Endothelial cell of umbilical vein (primary cell): Measurements from ENCODE around the gene KYAT1. TPM values are rescaled to one million over a fixed set of nuclear protein-coding genes. Genes with fewer than 3 reads are reported as not detected.

ENCODE experiments used
- BruUV-seq: library from RNA; stranded (reverse); fragments of 400-500 nt; replicated peaks from 2 replicates; lab custom pipeline; 2021; lab: Mats Ljungman, UMichigan
- CTCF ChIA-PET: fragments of 300-600, 350-600 bp; sonication (Branson Sonifier 250); formaldehyde crosslinking; loops from one replicate; lab custom pipeline; 2021; ENCODE audit warnings: antibody characterized with exemption, inconsistent platforms; lab: Charles Lee
- POLR2A ChIA-PET: fragments of 300-600, 350-600 bp; sonication (Branson Sonifier 250); formaldehyde crosslinking; loops from one replicate; lab custom pipeline; 2021; ENCODE audit warnings: antibody characterized with exemption, inconsistent platforms; lab: Charles Lee
- DNase-seq: peaks from one replicate; pipeline ENCODE4 v3.0.0-alpha.2; 2011; ENCODE audit warnings: low read depth, low spot score
- FAIRE-seq: peaks from 2 replicates; lab custom pipeline; 2011; peaks lifted over from hg19 to GRCh38; lab: Jason Lieb, UNC
- H2AFZ ChIP-seq: 2 replicates; pipeline ENCODE4 v1.6.0; 2012; ENCODE audit warnings: low read depth, low read length, control low read depth, inconsistent platforms
- H3K27ac ChIP-seq: 2 replicates; pipeline ENCODE4 v1.5.1; 2011; ENCODE audit warnings: low read depth, mild to moderate bottlenecking, control low read depth, low read length, moderate library complexity; ENCODE audit not compliant: insufficient read depth
- H3K27me3 ChIP-seq, 2 experiments: 2 replicates each; pipeline versions ENCODE4 v1.6.0 to v1.6.1; 2011; ENCODE audit warnings: low read length in 2 of 2, mixed read lengths in 1 of 2; ENCODE audit not compliant: control insufficient read depth in 2 of 2, insufficient read depth in 2 of 2
- H3K36me3 ChIP-seq, 2 experiments: 2 replicates in 1 of 2; 3 replicates in 1 of 2; pipeline ENCODE4 v1.5.1; 2011; ENCODE audit warnings: low read length in 2 of 2, mild to moderate bottlenecking in 1 of 2, moderate library complexity in 1 of 2; ENCODE audit not compliant: control insufficient read depth in 2 of 2, insufficient read depth in 2 of 2; ENCODE audit errors: extremely low read depth in 1 of 2
- H3K4me1 ChIP-seq: 3 replicates; pipeline ENCODE4 v1.5.1; 2011; ENCODE audit warnings: mild to moderate bottlenecking, low read length; ENCODE audit not compliant: control insufficient read depth, insufficient read depth; ENCODE audit errors: extremely low read depth
- H3K4me2 ChIP-seq: 2 replicates; pipeline ENCODE4 v1.6.1; 2011; ENCODE audit warnings: low read length, control low read depth, mixed read lengths; ENCODE audit not compliant: insufficient read depth
- H3K4me3 ChIP-seq, 3 experiments: fragments of 200-600 bp in 1 of 3; sonication (generic), shearing (Covaris generic) in 1 of 3; replicated peaks in 1 of 3; 2 replicates each; pipeline ENCODE4 v1.5.1; 2011 to 2016; ENCODE audit warnings: control low read depth in 3 of 3, low read length in 3 of 3, mild to moderate bottlenecking in 2 of 3, inconsistent platforms in 1 of 3, low read depth in 1 of 3, moderate library complexity in 1 of 3; ENCODE audit not compliant: insufficient read depth in 1 of 3
- H3K79me2 ChIP-seq: 2 replicates; pipeline ENCODE4 v1.6.0; 2012; ENCODE audit warnings: low read length, inconsistent platforms; ENCODE audit not compliant: control insufficient read depth, insufficient read depth
- H3K9ac ChIP-seq: replicated peaks from 2 replicates; pipeline ENCODE3; 2011; ENCODE audit warnings: low read length, control low read depth; ENCODE audit not compliant: insufficient read depth; ENCODE audit errors: extremely low read depth
- H3K9me1 ChIP-seq: replicated peaks from 3 replicates; pipeline ENCODE4 v1.6.0; 2011; ENCODE audit warnings: mild to moderate bottlenecking, low read length; ENCODE audit not compliant: control insufficient read depth, insufficient read depth; ENCODE audit errors: extremely low read depth
- H3K9me3 ChIP-seq: replicated peaks from 2 replicates; pipeline ENCODE4 v1.5.1; 2012; ENCODE audit warnings: low read length, inconsistent platforms; ENCODE audit not compliant: control insufficient read depth, insufficient read depth
- H4K20me1 ChIP-seq: replicated peaks from 2 replicates; pipeline ENCODE3; 2011; ENCODE audit warnings: mild to moderate bottlenecking, low read length; ENCODE audit not compliant: control insufficient read depth, insufficient read depth; ENCODE audit errors: extremely low read depth
- EZH2 ChIP-seq: IDR thresholded peaks from 2 replicates; pipeline ENCODE4 v1.6.1; 2012; ENCODE audit warnings: borderline replicate concordance, low read depth, mild to moderate bottlenecking, moderate library complexity, low read length, inconsistent platforms; ENCODE audit not compliant: severe bottlenecking
- FOS ChIP-seq: IDR thresholded peaks from 2 replicates; pipeline ENCODE4 v1.6.1; 2011; ENCODE audit warnings: mild to moderate bottlenecking, low read length, moderate library complexity, borderline replicate concordance; ENCODE audit not compliant: insufficient read depth
- GATA2 ChIP-seq: IDR thresholded peaks from 2 replicates; pipeline ENCODE4 v1.7.0; 2011; ENCODE audit warnings: low read depth, mild to moderate bottlenecking, moderate library complexity, mixed read lengths, low read length; ENCODE audit not compliant: insufficient read length, insufficient read depth
- JUN ChIP-seq: IDR thresholded peaks from 2 replicates; pipeline ENCODE4 v1.6.1; 2011; ENCODE audit warnings: borderline replicate concordance, low read depth; ENCODE audit not compliant: insufficient read length, insufficient read depth
- MYC ChIP-seq: IDR thresholded peaks from one replicate; pipeline ENCODE4 v1.6.1; 2011; ENCODE audit warnings: mild to moderate bottlenecking, low read depth, low read length
- POLR2A ChIP-seq: IDR thresholded peaks from 2 replicates; pipeline ENCODE4 v1.6.1; 2012; ENCODE audit warnings: low read depth, mild to moderate bottlenecking, control low read depth, low read length
- POLR2AphosphoS5 ChIP-seq: IDR thresholded peaks from 2 replicates; pipeline ENCODE4 v1.6.1; 2012; ENCODE audit warnings: low read depth, mild to moderate bottlenecking, control low read depth, low read length, moderate library complexity; ENCODE audit not compliant: insufficient read depth
- dilution Hi-C: fragments of 300-500 bp; cut with MboI; formaldehyde crosslinking; loops from one replicate; pipeline ENCODE4 v1.15.0; 2019; ENCODE audit warnings: low sequenced_read_pairs; ENCODE audit not compliant: extremely low pct_ligation_motif_present
- intact Hi-C: fragments of 100-400 bp; cut with micrococcal nuclease; formaldehyde crosslinking; loops from one replicate; pipeline ENCODE4 v1.10.0; 2022
- polyA plus RNA-seq, 4 experiments: library from polyadenylated mRNA; depleted of rRNA in 3 of 4; stranded (reverse) in 3 of 4; unstranded in 1 of 4; fragments of >200 nt; gene quantifications; 2 replicates each; pipeline versions ENCODE4 v1.2.1 to v1.2.3, GENCODE V29; 2011 to 2012; ENCODE audit warnings: missing spikeins in 1 of 4
- total RNA-seq: library from RNA; stranded (reverse); gene quantifications from 2 replicates; pipeline ENCODE4 v1.2.3, GENCODE V29; 2021
- TF ChIP-seq, protein P1 (sequence below): IDR thresholded peaks from 2 replicates; pipeline ENCODE4 v1.6.1; 2011; ENCODE audit not compliant: insufficient read depth, insufficient read length
- TF ChIP-seq, protein P2 (sequence below), 2 donors: IDR thresholded peaks; 1 replicate in 1 of 2; 2 replicates in 1 of 2; pipeline ENCODE4 v1.5.1; 2011; ENCODE audit warnings: low read length in 2 of 2, mild to moderate bottlenecking in 2 of 2, moderate library complexity in 2 of 2, control low read depth in 1 of 2, inconsistent platforms in 1 of 2, low read depth in 1 of 2; ENCODE audit not compliant: insufficient read depth in 1 of 2; ENCODE audit errors: extremely low read depth in 1 of 2

KYAT1 gene
- total and polyA plus RNA-seq, 2 donors (not counting 3 experiments of a cell fraction or from before 2014, with no cell fraction given) = 7.2 to 9.6 TPM

DNA sequence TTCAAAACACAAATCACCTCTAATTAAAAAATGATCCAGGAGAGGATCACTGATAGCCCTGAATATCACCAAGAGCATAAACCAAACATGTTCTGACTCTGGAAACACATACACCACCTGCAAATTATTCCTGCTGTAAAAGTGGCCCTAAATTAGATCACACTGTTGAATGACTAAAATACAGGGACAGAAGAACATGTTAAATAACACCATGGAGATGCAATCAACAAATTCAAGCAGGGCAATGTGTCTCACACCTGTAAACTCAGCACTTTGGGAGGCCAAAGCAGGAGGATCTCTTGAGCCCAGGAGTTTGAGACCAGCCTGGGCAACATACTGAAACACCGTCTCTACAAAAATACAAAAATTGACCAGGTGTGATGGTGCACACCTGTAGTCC lies 33.9 kb downstream of the KYAT1 start:
- no peak for FAIRE-seq
- intact Hi-C loops (no loop called here), dilution Hi-C loops (no loop called here)
- Histone ChIP-seq H3K27ac (no peak overlapping the region), H3K36me3 (no peaks in the 10 kb centered on the region), H3K27me3 (no peaks in the 10 kb centered on the region), H3K79me2 (no peaks in the 10 kb centered on the region), H4K20me1 (no peaks in the 10 kb centered on the region), H3K4me1 (no peaks in the 10 kb centered on the region), H2AFZ (no peak overlapping the region), H3K9me3 (no peaks in the 10 kb centered on the region), H3K9me1 (no peaks in the 10 kb centered on the region), H3K4me3 (no peak overlapping the region), H3K4me2 (no peak overlapping the region), H3K9ac (no peak overlapping the region)
- BruUV-seq = no TSS peak
- TF ChIP-seq MYC = no peak
- DNase-seq = no peak
- ChIA-PET CTCF (no interaction called here), POLR2A (no interaction called here)

DNA sequence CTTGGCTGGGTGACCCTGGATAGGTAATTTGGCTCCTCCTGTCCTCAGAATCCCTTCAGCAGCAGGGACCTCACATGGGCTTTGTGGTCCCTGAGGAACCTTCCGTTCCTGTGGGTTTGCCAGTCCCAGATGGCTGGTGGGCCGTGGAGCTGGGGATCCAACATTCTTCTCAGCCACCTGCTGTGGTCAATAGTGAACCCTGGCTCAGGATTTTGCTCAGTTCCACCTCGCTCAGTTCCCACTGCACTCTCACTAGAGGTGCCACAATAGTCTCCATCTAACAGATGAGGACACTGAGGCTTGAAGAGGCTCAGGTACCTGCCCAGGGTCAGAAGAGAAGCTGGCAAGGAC lies 35.1 kb downstream of the KYAT1 start:
- H3K9me3 ChIP-seq = no peaks in the 10 kb centered on the region
- H3K27ac ChIP-seq = no peak overlapping the region
- CTCF ChIA-PET = no interaction called here
- no peaks in the 10 kb centered on the region for H3K9me1 ChIP-seq
- H3K4me3 ChIP-seq = no peak overlapping the region
- intact Hi-C loops = no loop called here
- H3K4me2 ChIP-seq = no peak overlapping the region
- H2AFZ ChIP-seq = no peak overlapping the region
- no peak for TF ChIP-seq POLR2A
- TF ChIP-seq GATA2 = no peak
- TF ChIP-seq FOS = no peak
- TF ChIP-seq JUN = no peak
- TF ChIP-seq, protein P1, sequence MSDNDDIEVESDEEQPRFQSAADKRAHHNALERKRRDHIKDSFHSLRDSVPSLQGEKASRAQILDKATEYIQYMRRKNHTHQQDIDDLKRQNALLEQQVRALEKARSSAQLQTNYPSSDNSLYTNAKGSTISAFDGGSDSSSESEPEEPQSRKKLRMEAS = no peak
- TF ChIP-seq, protein P2, sequence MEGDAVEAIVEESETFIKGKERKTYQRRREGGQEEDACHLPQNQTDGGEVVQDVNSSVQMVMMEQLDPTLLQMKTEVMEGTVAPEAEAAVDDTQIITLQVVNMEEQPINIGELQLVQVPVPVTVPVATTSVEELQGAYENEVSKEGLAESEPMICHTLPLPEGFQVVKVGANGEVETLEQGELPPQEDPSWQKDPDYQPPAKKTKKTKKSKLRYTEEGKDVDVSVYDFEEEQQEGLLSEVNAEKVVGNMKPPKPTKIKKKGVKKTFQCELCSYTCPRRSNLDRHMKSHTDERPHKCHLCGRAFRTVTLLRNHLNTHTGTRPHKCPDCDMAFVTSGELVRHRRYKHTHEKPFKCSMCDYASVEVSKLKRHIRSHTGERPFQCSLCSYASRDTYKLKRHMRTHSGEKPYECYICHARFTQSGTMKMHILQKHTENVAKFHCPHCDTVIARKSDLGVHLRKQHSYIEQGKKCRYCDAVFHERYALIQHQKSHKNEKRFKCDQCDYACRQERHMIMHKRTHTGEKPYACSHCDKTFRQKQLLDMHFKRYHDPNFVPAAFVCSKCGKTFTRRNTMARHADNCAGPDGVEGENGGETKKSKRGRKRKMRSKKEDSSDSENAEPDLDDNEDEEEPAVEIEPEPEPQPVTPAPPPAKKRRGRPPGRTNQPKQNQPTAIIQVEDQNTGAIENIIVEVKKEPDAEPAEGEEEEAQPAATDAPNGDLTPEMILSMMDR (IDR thresholded peaks at IDR 0.05; ENCODE audit: extremely low read depth in 1 of 2, insufficient read depth in 1 of 2, low read depth in 1 of 2, low read length in 2 of 2) = no peak
- TF ChIP-seq POLR2AphosphoS5 = no peak
- no peak for TF ChIP-seq MYC
- TF ChIP-seq EZH2 = no peak
- peaks cover 0 to 3% of the 10 kb centered on the region in 2 experiments for H3K36me3 ChIP-seq
- H3K27me3 ChIP-seq = no peaks in the 10 kb centered on the region
- FAIRE-seq = no peak
- no TSS peak for BruUV-seq
- no peaks in the 10 kb centered on the region for H4K20me1 ChIP-seq
- no peak for DNase-seq
- H3K4me1 ChIP-seq = no peaks in the 10 kb centered on the region
- H3K9ac ChIP-seq = no peak overlapping the region
- H3K79me2 ChIP-seq = no peaks in the 10 kb centered on the region
- POLR2A ChIA-PET = no interaction called here
- dilution Hi-C loops = no loop called here
